Vagina (tissue), 2 donors: ENCODE results near the gene F8A1. TPM values are rescaled to one million over a fixed set of nuclear protein-coding genes. Genes with fewer than 3 reads are reported as not detected.
"Not testable (repeated sequence)": the region's sequence is repeated elsewhere in the genome, so short reads cannot be mapped to it uniquely, and the experiment has no call there.

ENCODE experiments used
- DNase-seq, 2 donors: peaks; one replicate each; pipeline ENCODE4 v3.0.0-alpha.2; 2017; ENCODE audit errors: extremely low spot score in 2 of 2
- H3K27ac ChIP-seq: fragments of 200-600 bp; sonication (generic); one replicate; pipeline ENCODE4 v1.5.1; 2019
- H3K27me3 ChIP-seq: fragments of 200-600 bp; sonication (generic); one replicate; pipeline ENCODE4 v1.5.1; 2019
- H3K36me3 ChIP-seq, 2 donors: fragments of 200-600 bp; sonication (generic); one replicate each; pipeline ENCODE4 v1.5.1; 2017 to 2019
- H3K4me1 ChIP-seq: fragments of 200-600 bp; sonication (generic); one replicate; pipeline ENCODE4 v1.5.1; 2019
- H3K4me3 ChIP-seq, 2 donors: fragments of 200-600 bp; sonication (generic); 1 replicate in 1 of 2; 2 replicates in 1 of 2; pipeline ENCODE4 v1.5.1; 2016 to 2019
- H3K9me3 ChIP-seq: fragments of 200-600 bp; sonication (generic); one replicate; pipeline ENCODE4 v1.5.1; 2019
- CTCF ChIP-seq, 3 experiments: fragments of 450-650 bp in 2 of 3; fragments of 200-600 bp in 1 of 3; sonication (generic) in 1 of 3; IDR thresholded peaks; one replicate each; pipeline ENCODE4 v1.5.1; 2017 to 2019; ENCODE audit warnings: antibody characterized with exemption in 3 of 3, mild to moderate bottlenecking in 2 of 3, moderate library complexity in 2 of 3
- POLR2A ChIP-seq, 2 donors: fragments of 450-650 bp; IDR thresholded peaks; one replicate each; pipeline ENCODE4 v1.6.1; 2017; ENCODE audit warnings: antibody characterized with exemption in 2 of 2, mild to moderate bottlenecking in 2 of 2, moderate library complexity in 2 of 2
- POLR2AphosphoS5 ChIP-seq, 2 donors: sonication (generic); formaldehyde crosslinking; IDR thresholded peaks; one replicate each; pipeline ENCODE4 v1.9.0; 2017; ENCODE audit warnings: antibody characterized with exemption in 2 of 2, mild to moderate bottlenecking in 2 of 2, low read depth in 1 of 2; ENCODE audit not compliant: insufficient read depth in 1 of 2
- intact Hi-C: fragments of 100-400 bp; cut with DNase I; formaldehyde crosslinking; loops from one replicate; pipeline ENCODE4 v1.15.1; 2023
- total RNA-seq: library from RNA; depleted of rRNA; stranded (reverse); fragments of >200 nt; gene quantifications from one replicate; pipeline ENCODE4 v1.2.3, GENCODE V29; 2016

The F8A1 gene
- 8.1 TPM for total RNA-seq

- not testable (repeated sequence) for DNase-seq, H3K4me1 ChIP-seq
- peak within 1 kb of the TSS in 1 of 2 donors; percentile 30 for H3K4me3 ChIP-seq
These were observed at the start of gene F8A1 for GRCh38 chrX:154886069-154886788. Gene F8A1, plus strand, starts transcription at chrX:154886355. Its CDS starts 20 bp downstream, at chrX:154886375.

DNA sequence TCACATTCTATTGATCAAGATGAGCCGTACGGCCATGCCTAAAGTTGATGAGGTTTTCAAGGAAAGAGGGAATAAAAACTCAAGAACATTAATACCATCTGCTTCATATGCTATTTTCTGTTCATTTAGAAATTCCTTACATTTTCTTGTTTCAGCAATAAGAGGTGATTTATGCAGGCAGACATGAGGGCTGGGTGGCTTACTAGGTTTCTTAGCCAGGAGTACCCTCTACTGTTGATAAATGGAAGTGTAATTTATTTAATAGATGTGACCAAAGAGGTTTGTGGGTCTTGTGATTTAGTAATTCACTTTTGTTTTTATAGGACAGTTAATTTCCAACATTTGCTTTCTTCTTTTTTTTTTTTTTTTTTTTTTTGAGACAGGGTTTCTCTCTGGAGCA is 45.3 kb upstream of the F8A1 start:
- TF ChIP-seq POLR2AphosphoS5 (IDR thresholded peaks at IDR 0.05; ENCODE audit: insufficient read depth in 1 of 2, low read depth in 1 of 2) (no peak), CTCF (IDR thresholded peaks at IDR 0.05) (peak in 1 of 3 experiments; percentile 32)
- Histone ChIP-seq H3K27me3 (no peaks in the 10 kb centered on the region), H3K27ac (no peak overlapping the region), H3K4me3 (no peak overlapping the region), H3K4me1 (no peaks in the 10 kb centered on the region), H3K36me3 (no peaks in the 10 kb centered on the region), H3K9me3 (no peaks in the 10 kb centered on the region)
- intact Hi-C loops = no loop called here
- DNase-seq = no peak

More at GRCh38 chrX:154886069-154886788, at the start of gene F8A1:
- H3K27me3 ChIP-seq, intact Hi-C loops, H3K36me3 ChIP-seq, H3K27ac ChIP-seq, H3K9me3 ChIP-seq: not testable (repeated sequence)

- Histone ChIP-seq H3K4me3 (no peak overlapping the region), H3K27ac (no peak overlapping the region), H3K36me3 (no peaks in the 10 kb centered on the region), H3K27me3 (no peaks in the 10 kb centered on the region), H3K4me1 (no peaks in the 10 kb centered on the region), H3K9me3 (no peaks in the 10 kb centered on the region)
- DNase-seq = no peak
- intact Hi-C loops = no loop called here
- no peak for TF ChIP-seq POLR2AphosphoS5 (IDR thresholded peaks at IDR 0.05; ENCODE audit: insufficient read depth in 1 of 2, low read depth in 1 of 2)
- no peak for TF ChIP-seq CTCF (IDR thresholded peaks at IDR 0.05)
- no peak for TF ChIP-seq POLR2A (IDR thresholded peaks at IDR 0.05)
These were observed 35.1 kb upstream of the F8A1 start for GRCh38 chrX:154850957-154851611.

- no peak for TF ChIP-seq CTCF (IDR thresholded peaks at IDR 0.05)
- no peak for TF ChIP-seq POLR2AphosphoS5 (IDR thresholded peaks at IDR 0.05; ENCODE audit: insufficient read depth in 1 of 2, low read depth in 1 of 2)
- TF ChIP-seq POLR2A (IDR thresholded peaks at IDR 0.05) = no peak
- DNase-seq = no peak
- Histone ChIP-seq H3K4me3 (no peak overlapping the region), H3K36me3 (no peaks in the 10 kb centered on the region), H3K4me1 (no peaks in the 10 kb centered on the region), H3K27ac (no peak overlapping the region), H3K9me3 (no peaks in the 10 kb centered on the region), H3K27me3 (no peaks in the 10 kb centered on the region)
- intact Hi-C loops = no loop called here
These were observed 30.9 kb upstream of the F8A1 start for GRCh38 chrX:154855256-154855655.

DNA sequence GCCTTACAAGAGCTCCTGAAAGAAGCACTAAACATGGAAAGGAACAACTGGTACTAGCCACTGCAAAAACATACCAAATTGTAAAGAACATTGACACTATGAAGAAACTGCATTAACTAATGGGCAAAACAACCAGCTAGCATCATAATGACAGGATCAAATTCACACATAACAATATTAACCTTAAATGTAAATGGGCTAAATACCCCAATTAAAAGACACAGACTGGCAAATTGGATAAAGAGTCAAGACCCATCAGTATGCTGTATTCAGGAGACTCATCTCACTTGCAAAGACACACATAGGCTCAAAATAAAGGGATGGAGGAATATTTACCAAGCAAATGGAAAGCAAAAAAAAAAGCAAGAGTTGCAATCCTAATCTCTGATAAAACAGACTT is 17.6 kb upstream of the F8A1 start:
- intact Hi-C loops, H3K4me1 ChIP-seq, H3K4me3 ChIP-seq, DNase-seq, H3K27ac ChIP-seq, H3K27me3 ChIP-seq, H3K9me3 ChIP-seq, H3K36me3 ChIP-seq: not testable (repeated sequence)

- no peak overlapping the region for H3K27ac ChIP-seq
- H3K4me3 ChIP-seq = no peak overlapping the region
- no peak for TF ChIP-seq POLR2AphosphoS5 (IDR thresholded peaks at IDR 0.05; ENCODE audit: insufficient read depth in 1 of 2, low read depth in 1 of 2)
- no peaks in the 10 kb centered on the region for H3K9me3 ChIP-seq
- H3K36me3 ChIP-seq = no peaks in the 10 kb centered on the region
- no peaks in the 10 kb centered on the region for H3K27me3 ChIP-seq
- intact Hi-C loops = no loop called here
- H3K4me1 ChIP-seq = no peaks in the 10 kb centered on the region
- no peak for DNase-seq
These were observed 12.8 kb upstream of the F8A1 start for GRCh38 chrX:154873329-154873728.

DNA sequence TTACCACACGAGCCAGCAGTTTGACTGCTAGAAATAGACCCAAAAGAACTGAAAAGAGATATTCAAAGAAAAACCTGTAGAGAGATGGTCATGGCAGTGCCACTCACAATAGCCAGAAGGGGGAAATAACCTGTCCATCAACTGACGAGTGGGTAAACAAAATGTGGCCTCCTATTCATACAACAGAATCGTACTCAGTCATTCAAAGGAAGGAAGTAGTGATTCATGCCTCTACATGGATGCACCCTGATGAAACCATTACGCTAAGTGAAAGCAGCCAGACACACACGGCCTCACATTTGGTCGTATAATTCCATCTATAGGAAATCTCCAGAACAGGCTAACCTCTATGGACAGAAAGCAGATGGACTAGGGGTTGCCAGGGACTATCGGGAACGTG is 2.1 kb upstream of the F8A1 start:
- intact Hi-C loops, DNase-seq: not testable (repeated sequence)

GRCh38 chrX:154885057-154885456 is 1.1 kb upstream of the F8A1 start:
- H3K36me3 ChIP-seq, H3K27me3 ChIP-seq: not testable (repeated sequence)

More for the DNA sequence above, 2.1 kb upstream of the F8A1 start:
- not testable (repeated sequence) for H3K9me3 ChIP-seq, H3K27me3 ChIP-seq, H3K4me3 ChIP-seq, H3K36me3 ChIP-seq, H3K4me1 ChIP-seq, H3K27ac ChIP-seq

DNA sequence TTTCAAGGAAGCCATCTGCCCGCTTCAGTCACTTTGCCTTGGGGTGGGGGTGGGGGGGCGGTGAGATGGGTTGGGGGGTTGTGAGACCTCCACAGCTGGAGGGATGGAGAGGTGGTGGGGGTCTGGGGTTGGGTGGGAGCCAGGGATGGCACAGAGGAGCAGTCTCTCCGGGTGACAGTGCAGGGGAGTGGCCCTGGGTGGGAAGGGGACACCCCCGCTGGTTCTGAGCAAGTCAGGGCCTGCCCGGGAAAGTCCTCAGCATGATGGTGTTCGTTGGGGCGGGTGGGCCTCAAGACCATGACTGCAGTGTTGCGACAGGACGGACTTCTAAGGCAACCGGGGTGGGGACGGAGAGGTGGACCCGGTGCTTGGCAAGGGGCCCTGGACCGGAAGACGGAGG is 606 bp upstream of the F8A1 start:
- H3K27me3 ChIP-seq, DNase-seq, H3K4me1 ChIP-seq, H3K36me3 ChIP-seq, H3K27ac ChIP-seq, H3K9me3 ChIP-seq, intact Hi-C loops, H3K4me3 ChIP-seq: not testable (repeated sequence)

More at GRCh38 chrX:154885057-154885456, 1.1 kb upstream of the F8A1 start:
- H3K27ac ChIP-seq, H3K4me3 ChIP-seq, intact Hi-C loops, H3K4me1 ChIP-seq, H3K9me3 ChIP-seq, DNase-seq: not testable (repeated sequence)

DNA sequence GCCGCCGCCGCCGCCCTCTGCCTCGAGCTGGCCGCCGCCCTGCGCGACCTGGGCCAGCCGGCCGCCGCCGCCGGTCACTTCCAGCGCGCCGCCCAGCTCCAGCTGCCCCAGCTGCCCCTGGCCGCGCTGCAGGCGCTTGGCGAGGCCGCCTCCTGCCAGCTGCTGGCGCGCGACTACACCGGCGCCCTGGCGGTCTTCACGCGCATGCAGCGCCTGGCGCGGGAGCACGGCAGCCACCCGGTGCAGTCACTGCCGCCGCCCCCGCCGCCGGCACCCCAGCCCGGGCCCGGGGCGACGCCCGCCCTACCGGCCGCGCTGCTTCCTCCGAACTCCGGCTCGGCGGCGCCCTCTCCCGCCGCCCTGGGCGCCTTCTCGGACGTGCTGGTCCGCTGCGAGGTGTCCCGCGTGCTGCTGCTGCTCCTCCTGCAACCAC is 650 bp downstream of the F8A1 start:
- DNase-seq, H3K36me3 ChIP-seq, H3K27ac ChIP-seq, H3K4me1 ChIP-seq, H3K27me3 ChIP-seq, H3K9me3 ChIP-seq, intact Hi-C loops, H3K4me3 ChIP-seq: not testable (repeated sequence)
